OCI-M1 (cell line): ENCODE results near the gene UIMC1.

Experiments used
- DNase-seq: peaks from one replicate; lab custom pipeline; 2025; lab: John Stamatoyannopoulos, UW

UIMC1 gene

DNA sequence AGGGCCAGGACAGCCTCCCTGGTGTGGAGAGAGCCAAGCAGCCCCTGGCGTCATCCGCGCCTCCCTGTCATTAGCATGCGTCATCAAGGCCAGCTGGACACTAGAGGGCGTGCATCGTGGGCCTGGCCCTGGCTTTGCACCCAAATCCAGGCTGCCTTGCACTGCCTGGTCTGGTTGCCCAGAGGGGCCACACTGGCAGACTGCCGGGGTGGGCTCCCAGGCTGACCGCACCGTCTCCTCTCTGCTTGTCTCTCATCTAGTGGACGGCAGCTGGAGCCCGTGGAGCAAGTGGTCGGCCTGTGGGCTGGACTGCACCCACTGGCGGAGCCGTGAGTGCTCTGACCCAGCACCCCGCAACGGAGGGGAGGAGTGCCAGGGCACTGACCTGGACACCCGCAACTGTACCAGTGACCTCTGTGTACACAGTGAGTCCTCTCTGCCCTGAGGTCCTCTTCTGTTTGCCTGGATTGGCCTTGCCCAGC, 136.4 kb downstream of the UIMC1 start:
- DNase-seq: peak; percentile 3

- no peak for DNase-seq
These were observed 137.0 kb downstream of the UIMC1 start for GRCh38 chr5:176869501-176870109.

GRCh38 chr5:176868731-176869130, 137.8 kb downstream of the UIMC1 start:
- DNase-seq: no peak

DNA sequence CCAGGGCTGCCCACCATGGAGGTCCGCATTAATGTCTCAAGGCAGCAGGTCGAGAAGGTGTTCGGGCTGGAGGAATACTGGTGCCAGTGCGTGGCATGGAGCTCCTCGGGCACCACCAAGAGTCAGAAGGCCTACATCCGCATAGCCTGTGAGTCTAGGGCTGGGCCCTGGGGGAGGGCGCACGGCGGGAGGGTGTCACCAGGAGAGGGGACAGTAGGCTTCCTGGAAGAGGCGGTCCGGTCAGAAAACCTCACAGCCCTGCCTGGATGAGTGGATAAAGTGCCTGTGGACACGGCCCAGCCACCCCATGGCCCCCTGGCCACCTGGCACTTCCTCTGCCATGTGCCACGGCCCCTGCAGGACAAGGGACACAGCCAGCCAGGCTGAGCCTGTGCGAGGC, 138.5 kb downstream of the UIMC1 start:
- DNase-seq: no peak

- DNase-seq: no peak
These were observed 139.8 kb downstream of the UIMC1 start for GRCh38 chr5:176866707-176867310.

GRCh38 chr5:176865964-176866363, 140.6 kb downstream of the UIMC1 start:
- no peak for DNase-seq

DNA sequence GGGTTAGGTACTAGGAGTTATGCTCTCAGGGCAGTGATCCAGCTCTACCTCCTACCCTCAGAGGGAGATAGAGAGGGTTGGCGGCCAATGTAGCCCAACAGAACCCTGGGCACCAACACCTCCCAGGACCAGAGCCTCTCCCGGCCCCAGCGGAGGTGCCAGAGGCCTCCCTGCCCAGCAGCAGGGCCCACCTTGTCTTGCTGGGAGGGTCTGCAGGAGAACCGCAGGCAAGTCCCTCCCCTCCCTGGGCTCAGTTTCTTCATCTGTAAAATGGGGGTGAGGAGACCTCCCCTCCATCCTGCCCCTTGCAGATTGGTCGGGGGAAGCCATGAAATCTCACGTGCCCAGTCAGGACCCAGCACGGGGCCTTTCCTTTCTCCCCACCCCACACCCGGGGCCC, 141.8 kb downstream of the UIMC1 start:
- no peak for DNase-seq

GRCh38 chr5:176863765-176864098, 142.8 kb downstream of the UIMC1 start:
- no peak for DNase-seq

DNA sequence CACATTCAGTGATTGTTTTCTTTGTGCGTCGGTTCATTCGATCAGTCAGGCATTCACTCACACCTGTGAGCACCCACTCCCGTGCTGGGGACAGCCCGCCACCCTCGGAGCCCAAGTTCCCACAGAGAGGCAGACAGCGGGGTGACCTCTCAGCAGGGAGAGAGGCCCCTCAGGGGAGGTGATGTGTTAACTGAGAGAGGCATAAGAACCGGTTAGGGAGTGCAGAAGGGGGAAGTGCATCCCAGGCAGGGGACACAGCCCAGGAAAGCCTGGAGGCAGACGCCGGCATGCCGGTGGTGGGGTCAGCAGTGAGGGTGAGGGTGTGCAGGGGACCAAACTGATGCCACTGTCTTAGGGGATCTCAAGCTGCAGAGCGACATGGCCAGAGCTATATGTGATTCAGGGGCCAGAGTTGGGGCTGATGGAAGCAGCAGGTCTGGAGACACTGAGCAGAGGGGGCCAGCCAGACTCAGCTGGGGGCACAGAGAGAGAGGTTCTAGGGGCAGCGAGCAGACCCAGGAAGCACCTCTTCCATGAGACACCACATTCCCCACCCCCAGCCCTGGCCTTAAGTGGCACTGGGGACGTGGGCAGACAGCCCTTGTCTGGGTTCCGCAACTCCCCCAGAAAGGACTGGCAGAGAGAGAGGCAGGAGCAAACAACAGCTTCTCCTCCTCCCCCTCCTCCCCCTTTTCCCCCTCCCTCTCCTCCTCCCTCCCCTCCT, 143.4 kb downstream of the UIMC1 start:
- no peak for DNase-seq

- no peak for DNase-seq
These were observed 144.1 kb downstream of the UIMC1 start for GRCh38 chr5:176862330-176862995.

DNA sequence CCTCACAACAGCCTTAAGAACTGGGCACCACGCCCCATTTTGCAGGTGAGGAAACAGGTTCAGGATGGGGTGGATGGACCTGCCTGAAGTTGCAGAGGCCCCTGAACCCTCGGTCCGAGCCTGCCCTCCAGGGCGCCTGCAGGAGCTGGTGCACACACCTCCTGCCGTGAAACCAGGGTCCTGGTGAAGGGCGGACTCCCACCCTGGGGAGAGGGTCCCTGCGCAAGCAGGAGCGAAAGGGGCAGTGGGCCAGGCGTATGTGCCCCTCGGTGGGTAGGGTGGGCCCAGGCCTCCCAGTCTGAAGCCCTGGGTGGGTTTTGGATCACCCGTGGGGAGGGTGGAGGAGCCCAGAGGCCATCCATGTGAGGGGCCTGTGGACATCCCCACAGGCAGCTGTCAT, 145.3 kb downstream of the UIMC1 start:
- no peak for DNase-seq

DNA sequence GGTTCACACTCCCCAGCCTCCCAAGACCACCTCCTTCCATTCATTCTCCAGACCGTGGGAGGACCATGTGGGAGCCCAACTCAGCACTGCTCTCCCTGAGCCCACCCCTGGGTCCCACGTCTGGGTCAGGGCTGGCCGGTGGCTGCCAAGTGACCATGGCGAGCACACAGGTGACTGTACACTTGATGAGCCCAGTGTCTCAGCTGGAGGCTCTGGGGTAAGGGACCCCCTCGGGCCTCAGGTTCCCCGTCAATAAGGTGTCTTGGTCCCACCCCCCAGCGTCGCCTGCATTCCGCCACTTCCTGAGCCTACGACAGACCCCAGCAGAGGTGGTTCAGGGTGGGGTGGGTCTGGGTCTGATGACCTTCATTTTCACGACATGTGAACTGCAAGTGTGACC, 146.2 kb downstream of the UIMC1 start:
- no peak for DNase-seq

DNA sequence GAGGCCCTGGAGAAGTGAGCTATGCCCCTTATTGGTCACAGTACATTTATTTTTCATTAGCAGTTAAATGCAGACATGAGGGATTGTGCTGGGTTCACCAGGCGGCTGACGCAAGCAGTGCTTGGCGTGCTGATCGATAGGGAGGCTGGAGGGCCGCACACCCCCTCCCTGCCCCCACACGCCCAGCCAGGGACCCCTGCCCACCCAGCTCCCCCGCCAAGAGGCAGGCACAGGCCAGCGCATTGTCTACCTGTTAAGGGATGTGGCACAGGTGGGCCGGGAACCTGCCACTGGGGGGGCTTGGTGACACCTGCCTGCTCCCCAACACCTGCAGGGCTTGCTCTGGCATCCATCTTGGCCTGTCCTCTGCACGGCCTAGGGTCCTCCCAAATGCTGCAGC, 146.7 kb downstream of the UIMC1 start:
- DNase-seq: no peak

GRCh38 chr5:176857894-176858273, 148.7 kb downstream of the UIMC1 start:
- no peak for DNase-seq

DNA sequence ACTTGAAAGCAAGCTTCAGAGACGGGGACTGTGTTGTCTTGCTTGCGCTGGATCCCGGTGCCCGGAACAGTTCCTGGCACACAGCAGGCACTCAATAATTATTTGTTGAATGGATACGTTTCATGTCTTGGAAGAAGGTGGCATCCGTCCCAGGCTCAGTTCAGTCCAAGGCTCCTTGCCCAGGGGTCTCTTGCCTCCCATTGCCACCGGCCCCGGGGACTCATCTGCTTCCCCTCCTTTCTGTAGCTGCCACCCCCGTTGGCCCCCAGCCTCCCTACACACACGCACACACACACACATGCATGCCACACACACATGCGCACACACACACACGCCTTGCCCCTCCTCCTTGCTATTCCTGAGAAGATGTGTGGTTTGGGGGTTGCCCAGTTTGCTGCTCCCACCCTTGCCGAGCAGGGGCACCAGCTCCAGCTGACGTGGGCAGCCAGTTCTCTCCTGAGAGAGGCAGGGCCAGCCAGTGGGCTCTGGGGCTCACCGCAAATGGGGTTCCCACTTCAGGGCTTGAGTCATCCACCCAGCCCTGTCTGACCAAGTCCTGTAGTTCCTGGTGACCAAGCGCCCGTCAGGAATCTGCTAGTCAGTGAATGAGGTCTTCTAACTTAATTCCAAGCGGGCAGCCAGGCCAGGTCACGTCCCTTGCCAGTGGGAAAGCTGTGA, 149.2 kb downstream of the UIMC1 start:
- no peak for DNase-seq

DNA sequence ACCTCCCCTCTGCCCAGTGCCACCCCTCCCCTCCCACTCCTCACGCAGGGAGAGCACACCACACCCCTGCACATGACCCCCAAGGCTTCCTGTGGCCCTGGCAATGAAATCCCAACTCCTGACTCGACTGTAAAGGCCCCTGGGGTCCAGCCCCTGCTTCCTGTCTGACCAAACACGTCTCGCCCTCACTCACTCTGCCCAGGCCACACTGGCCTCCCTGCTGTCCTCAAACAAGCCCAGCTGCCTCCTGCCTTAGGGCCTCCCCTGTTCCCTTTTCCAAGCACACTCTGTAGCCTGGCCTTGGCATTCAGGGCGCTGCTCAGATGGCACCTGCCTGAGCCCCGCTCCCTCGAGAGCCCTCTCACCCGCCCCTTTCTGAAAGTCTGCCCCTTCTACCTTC, 149.8 kb downstream of the UIMC1 start:
- DNase-seq: no peak

DNA sequence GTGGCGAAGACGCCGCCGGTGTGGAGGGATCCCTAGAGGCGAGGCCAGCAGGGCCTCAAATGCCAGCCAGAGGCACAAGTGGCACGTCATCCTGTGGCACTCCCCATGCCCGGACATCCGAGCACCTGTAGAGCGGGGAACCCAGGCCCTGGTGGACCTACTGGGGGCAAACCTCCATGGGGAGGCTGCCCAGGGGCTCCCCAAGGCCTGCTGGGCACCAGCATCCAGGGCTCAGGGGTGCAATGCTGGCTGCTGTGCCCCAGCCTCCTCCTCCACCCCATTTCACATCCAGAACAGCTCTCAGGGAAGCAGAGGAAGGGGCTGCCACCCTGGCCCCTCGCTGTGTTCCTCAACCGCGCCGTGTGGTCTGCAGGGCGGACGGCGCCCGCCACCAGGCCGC, 151.0 kb downstream of the UIMC1 start:
- no peak for DNase-seq
